ENCODE measurements around the gene ANKZF1.

- TF ChIP-seq POLR2A (IDR thresholded peaks at IDR 0.05; ENCODE audit: low read depth, low read length), result no peak
- no peak for TF ChIP-seq TAF1 (IDR thresholded peaks at IDR 0.05; ENCODE audit: borderline replicate concordance, low read depth, low read length)
These were observed 13.6 kb upstream of the ANKZF1 start for GRCh38 chr2:219215871-219216534.

Measured in GM12892 (cell line).